ENCODE measurements around the gene GRK5.

- TF ChIP-seq CTCF (IDR thresholded peaks at IDR 0.05) (no peak), POLR2A (IDR thresholded peaks at IDR 0.05) (no peak)
Measured at GRCh38 chr10:119315128-119316001, 108.0 kb downstream of the GRK5 start.

Measured in thyroid gland (tissue), 4 donors.